Measurements from ENCODE around the gene HOXA2.

HOXA2 gene

DNA sequence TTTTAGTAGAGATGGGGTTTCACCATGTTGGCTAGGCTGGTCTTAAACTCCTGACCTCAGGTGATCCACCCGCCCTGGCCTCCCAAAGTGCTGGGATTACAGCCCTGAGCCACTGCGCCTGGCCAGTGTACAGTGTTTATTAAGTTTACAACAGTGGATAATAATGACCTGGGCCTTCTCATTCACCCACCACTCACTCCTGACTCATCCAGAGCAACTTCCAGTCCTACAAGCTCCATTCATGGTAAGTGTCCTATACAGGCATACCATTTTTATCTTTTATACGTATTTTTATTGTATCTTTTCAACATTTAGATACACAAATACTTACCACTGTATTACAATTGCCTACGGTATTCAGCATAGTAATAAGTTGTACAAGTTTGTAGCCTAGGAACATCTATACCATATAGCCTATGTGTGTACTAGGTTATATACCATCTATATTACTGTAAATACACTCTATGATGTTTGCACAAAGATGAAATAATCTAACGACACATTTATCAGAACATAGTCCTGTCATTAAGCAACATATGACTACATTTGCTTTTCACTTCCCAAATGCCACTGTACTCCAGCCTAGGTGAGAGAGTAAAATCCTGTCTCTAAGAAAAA, 23.8 kb downstream of the HOXA2 start:
- no peak for DNase-seq (ENCODE audit: low read depth in 3 of 3)

DNA sequence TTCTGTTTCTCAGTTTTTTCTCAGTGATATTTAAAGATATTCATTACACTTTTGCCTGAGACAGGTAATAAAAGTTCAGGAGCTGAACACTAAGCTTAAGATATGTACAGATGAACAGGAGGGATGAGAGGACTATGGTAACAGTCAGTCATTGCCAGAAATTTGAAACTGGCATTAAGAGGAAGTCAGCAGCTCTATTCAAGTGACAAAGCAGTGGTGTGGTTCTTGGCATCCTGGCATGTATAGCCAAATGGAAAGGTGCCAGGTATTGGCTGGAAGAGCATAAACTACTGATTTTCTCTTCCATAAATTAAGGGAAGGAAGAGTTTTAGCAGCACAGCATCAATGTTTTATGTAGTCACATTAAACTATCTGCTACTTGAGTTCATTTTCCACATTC, 29.4 kb downstream of the HOXA2 start:
- DNase-seq (ENCODE audit: low read depth in 3 of 3) = no peak

GRCh38 chr7:27071622-27072390, 30.7 kb downstream of the HOXA2 start:
- no peak for DNase-seq (ENCODE audit: low read depth in 3 of 3)

DNA sequence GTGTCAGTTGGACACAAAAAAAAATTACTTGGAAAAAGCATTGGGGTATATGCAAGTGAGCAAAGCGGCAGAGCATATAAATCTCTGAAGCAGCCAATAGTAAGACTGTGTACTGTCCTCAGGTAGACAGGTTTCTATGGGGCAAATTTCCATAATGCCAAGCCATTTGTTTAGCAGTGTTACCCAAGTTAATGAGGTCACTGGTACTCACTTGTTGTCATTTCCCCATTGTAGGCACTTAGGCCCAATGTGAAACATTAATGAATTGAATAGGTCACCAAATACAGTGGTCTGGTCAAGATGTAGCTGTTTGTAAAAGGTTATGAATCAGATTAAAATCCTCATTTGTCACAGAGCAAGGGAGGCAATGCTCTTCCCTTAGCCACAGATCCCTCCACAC, 34.2 kb downstream of the HOXA2 start:
- DNase-seq (ENCODE audit: low read depth in 3 of 3) = no peak

GRCh38 chr7:27066148-27066547, 36.3 kb downstream of the HOXA2 start:
- no peak for DNase-seq (ENCODE audit: low read depth in 3 of 3)

DNA sequence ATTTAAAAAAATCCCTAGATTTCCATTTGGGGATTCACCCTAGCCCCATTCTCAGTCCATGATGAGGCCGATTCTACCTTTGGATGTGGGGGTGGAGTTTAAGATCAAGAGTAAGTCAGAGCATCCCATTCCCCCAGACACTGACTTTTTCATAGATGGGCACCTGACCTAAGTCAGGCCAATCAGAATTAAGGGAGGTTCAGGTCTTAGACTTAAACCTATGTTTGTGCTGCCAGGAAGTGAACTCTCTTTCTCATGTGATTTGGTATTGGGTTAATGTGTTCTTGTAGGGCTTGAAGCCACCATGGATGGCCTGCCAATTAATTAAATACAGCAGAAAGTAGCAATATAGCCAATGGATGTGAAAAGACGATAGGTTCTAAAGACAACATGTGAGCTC, 36.8 kb downstream of the HOXA2 start:
- no peak for DNase-seq (ENCODE audit: low read depth in 3 of 3)

DNA sequence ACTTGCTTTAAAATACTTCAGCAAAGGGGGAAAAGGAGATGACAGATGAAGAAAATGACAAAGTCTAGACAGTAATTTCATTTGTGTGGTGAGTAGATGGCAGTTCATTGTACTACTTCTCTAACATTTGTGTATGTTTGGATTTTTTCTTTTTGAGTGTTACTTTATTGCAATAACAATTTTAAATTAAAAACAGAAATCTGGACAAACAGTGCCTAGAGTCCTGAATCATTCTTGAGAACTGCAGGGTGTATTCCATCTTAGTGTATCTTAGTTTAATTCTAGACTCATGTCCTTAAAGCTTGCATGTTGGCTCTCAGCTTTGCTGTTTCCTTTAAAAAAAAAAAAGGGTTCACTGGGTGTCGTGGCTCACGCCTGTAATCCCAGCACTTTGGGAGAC, 37.8 kb downstream of the HOXA2 start:
- no peak for DNase-seq (ENCODE audit: low read depth in 3 of 3)

- no peak for DNase-seq (ENCODE audit: low read depth in 3 of 3)
Measured at GRCh38 chr7:27064159-27064558, 38.3 kb downstream of the HOXA2 start.

DNA sequence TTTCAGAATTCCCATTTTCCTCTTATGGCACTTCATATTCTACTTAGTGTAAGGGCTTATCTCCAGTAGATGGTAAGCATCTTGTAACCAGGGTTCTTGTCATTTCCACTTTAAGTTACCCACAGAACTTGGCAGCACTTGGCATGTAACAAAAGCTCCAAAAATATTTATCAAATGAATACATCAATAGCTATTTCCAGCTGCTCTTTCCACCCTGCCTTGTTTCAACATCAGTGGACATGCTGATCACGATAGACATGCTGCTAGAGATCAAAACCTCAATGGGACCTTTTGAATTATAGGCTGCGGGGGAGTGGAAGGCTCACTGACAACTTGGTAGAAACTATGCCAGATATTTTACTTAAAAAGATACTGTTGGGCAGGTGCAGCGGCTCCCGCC, 39.5 kb downstream of the HOXA2 start:
- DNase-seq (ENCODE audit: low read depth in 3 of 3) = no peak

DNA sequence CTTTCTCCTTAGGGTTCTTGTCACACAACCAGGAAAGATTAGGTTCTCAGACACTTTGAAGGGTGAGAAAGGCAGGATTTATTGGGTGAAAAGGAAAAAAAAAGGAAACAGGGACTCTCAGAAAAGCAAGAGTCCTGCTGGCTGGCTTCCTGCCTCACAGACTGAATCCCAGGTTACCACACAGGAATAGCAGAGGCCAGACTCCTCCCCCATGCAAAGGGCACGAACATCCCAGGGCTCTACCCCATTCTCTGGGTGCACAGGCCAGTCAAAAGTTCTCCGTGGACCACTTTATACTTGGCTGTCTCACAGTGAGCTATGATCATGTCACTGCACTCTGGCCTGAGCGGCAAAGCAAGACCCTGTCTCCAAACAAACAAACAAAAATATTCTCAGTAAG, 49.3 kb downstream of the HOXA2 start:
- no peak for DNase-seq (ENCODE audit: low read depth in 3 of 3)

DNA sequence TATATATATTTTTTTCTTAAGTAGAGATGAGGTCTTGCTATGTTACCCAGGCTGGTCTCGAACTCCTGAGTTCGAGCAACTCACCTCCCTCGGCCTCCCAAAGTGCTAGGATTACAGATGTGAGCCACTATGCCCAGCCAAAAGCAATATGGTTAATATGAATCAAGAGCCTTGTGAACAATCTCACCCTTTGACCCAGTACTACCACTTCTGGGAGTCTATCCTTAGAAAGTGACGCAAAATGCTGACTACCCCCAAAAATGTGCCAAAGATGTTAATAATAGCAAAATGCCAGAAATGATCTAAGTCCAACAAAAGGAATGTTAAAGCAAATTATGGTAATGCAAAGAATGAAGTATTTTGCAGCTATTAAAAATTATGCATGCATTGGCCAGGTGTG, 51.0 kb downstream of the HOXA2 start:
- no peak for DNase-seq (ENCODE audit: low read depth in 3 of 3)
